SKM-1 (cell line): ENCODE results near the gene CAMTA2.

Experiments
- DNase-seq: peaks from one replicate; lab custom pipeline; 2025; ENCODE audit not compliant: unreplicated experiment; lab: John Stamatoyannopoulos, UW

Gene CAMTA2

GRCh38 chr17:4969551-4970173, 17.8 kb downstream of the CAMTA2 start:
- DNase-seq: no peak

GRCh38 chr17:4969047-4969550, 18.4 kb downstream of the CAMTA2 start:
- DNase-seq: no peak

- no peak for DNase-seq
These were observed 18.9 kb downstream of the CAMTA2 start for GRCh38 chr17:4968486-4969046.

GRCh38 chr17:4967539-4968485, 19.7 kb downstream of the CAMTA2 start, which contains the start of gene SPAG7:
SPAG7 (minus strand) TSS chr17:4967817; CDS start chr17:4967804, 13 bp downstream.
- peak; percentile 46 for DNase-seq

- peak; percentile 72 for DNase-seq
These were observed 20.5 kb downstream of the CAMTA2 start for GRCh38 chr17:4966844-4967538.

- DNase-seq: no peak
These were observed 22.0 kb downstream of the CAMTA2 start for GRCh38 chr17:4965311-4965986.

GRCh38 chr17:4960279-4960922, 27.1 kb downstream of the CAMTA2 start:
- no peak for DNase-seq

- DNase-seq: no peak
These were observed 28.1 kb downstream of the CAMTA2 start for GRCh38 chr17:4959261-4959965.

GRCh38 chr17:4958102-4958501, 29.4 kb downstream of the CAMTA2 start:
- DNase-seq: no peak

- DNase-seq: no peak
These were observed 30.9 kb downstream of the CAMTA2 start for GRCh38 chr17:4956493-4957061.

- no peak for DNase-seq
These were observed 32.4 kb downstream of the CAMTA2 start for GRCh38 chr17:4955091-4955490.

- DNase-seq: no peak
These were observed 34.0 kb downstream of the CAMTA2 start for GRCh38 chr17:4953451-4953961.

GRCh38 chr17:4951486-4951885, 36.0 kb downstream of the CAMTA2 start:
- DNase-seq: no peak

GRCh38 chr17:4950746-4951204, 36.7 kb downstream of the CAMTA2 start, which contains the start of gene ENO3:
ENO3 (plus strand) TSS chr17:4951119; CDS start chr17:4951830, 711 bp downstream.
- DNase-seq: no peak

GRCh38 chr17:4950075-4950745, 37.3 kb downstream of the CAMTA2 start:
- DNase-seq: no peak

- no peak for DNase-seq
These were observed 38.0 kb downstream of the CAMTA2 start for GRCh38 chr17:4949321-4950074.

GRCh38 chr17:4948931-4949320, 38.5 kb downstream of the CAMTA2 start:
- DNase-seq: no peak
